Mucosa of descending colon (tissue), 3 donors: ENCODE measurements around the gene ZNF85. TPM values are rescaled to one million over a fixed set of nuclear protein-coding genes. Genes with fewer than 3 reads are reported as not detected.

ENCODE experiments used
- ATAC-seq: fragments of 200-7000 bp; cut with Tn5 transposase; one replicate; pipeline ENCODE4 v1.9.1; 2020; ENCODE audit warnings: mild to moderate bottlenecking, moderate library complexity
- DNase-seq, 3 donors: peaks; one replicate each; pipeline ENCODE4 v3.0.0-alpha.2; 2020
- H3K36me3 ChIP-seq: fragments of 200-600 bp; one replicate; pipeline ENCODE4 v1.8.0; 2021; ENCODE audit warnings: low read depth, mild to moderate bottlenecking
- H3K4me1 ChIP-seq: fragments of 200-600 bp; one replicate; pipeline ENCODE4 v1.8.0; 2021; ENCODE audit warnings: low read depth, mild to moderate bottlenecking
- H3K4me3 ChIP-seq: fragments of 200-600 bp; one replicate; pipeline ENCODE4 v1.8.0; 2021; ENCODE audit warnings: mild to moderate bottlenecking
- H3K9me3 ChIP-seq: fragments of 200-600 bp; one replicate; pipeline ENCODE4 v1.8.0; 2021; ENCODE audit warnings: mild to moderate bottlenecking
- CTCF ChIP-seq: fragments of 200-600 bp; IDR thresholded peaks from one replicate; pipeline ENCODE4 v1.8.0; 2022; ENCODE audit warnings: antibody characterized with exemption, mild to moderate bottlenecking
- intact Hi-C, 2 donors: fragments of 100-400 bp; cut with DNase I in 1 of 2; cut with micrococcal nuclease in 1 of 2; formaldehyde crosslinking; loops; one replicate each; pipeline versions ENCODE4 v1.11.0 to v1.11.1; 2022; cut with DNase I, micrococcal nuclease
- long read RNA-seq, 2 donors: library from polyadenylated mRNA; unstranded; transcript quantifications; one replicate each; pipeline ENCODE4 v2.0.0, GENCODE V29; 2019 to 2021
- total RNA-seq, 3 donors: library from RNA; stranded (reverse); fragmentation: NEBNext Ultra II Directional in 2 of 3; extraction: Animal tissue kit (Norgen Biotek cat#: 25700) in 2 of 3; gene quantifications; one replicate each; pipeline versions ENCODE4 v1.2.1 to v1.2.4, GENCODE V29; 2021 to 2023
- donor health status: DM: no; HTN: no; CAD: no; lungs with moderate emphysema.
- donor health status: DM: no; HTN: no; CAD: no.
- donor health status: DM: no; HTN: yes; CAD: no.

Gene ZNF85
- 1 to 10 TPM; 2.9 to 4.6 (median 4.2) TPM for total RNA-seq
- long read RNA-seq, donor 1, partial matches to known transcripts: 0 of 6 reads
- long read RNA-seq, donor 1, other reads (novel, unspliced or antisense): 0 of 6 reads
- long read RNA-seq, donor 2, partial matches to known transcripts: 0 of 2 reads
- long read RNA-seq, donor 2, other reads (novel, unspliced or antisense): 0 of 2 reads

- peak within 1 kb of the TSS; percentile 31 for H3K4me3 ChIP-seq
- intact Hi-C loops: no loop called here
- H3K36me3 ChIP-seq: no peaks in the 10 kb centered on the region
- TF ChIP-seq CTCF: no peak
- H3K9me3 ChIP-seq: no peaks in the 10 kb centered on the region
- peaks cover 5% of the 10 kb centered on the region for H3K4me1 ChIP-seq
- DNase-seq (peak; percentile 90 to 93 (median 91)), ATAC-seq (peak; percentile 99)
Measured at GRCh38 chr19:20923077-20923871, at the start of gene ZNF85. Gene ZNF85, plus strand, starts transcription at chr19:20923251. Its CDS starts 150 bp downstream, at chr19:20923401.

GRCh38 chr19:20879501-20879900 is 43.5 kb upstream of the ZNF85 start:
- ATAC-seq: no peak
- H3K36me3 ChIP-seq: no peaks in the 10 kb centered on the region
- TF ChIP-seq CTCF: no peak
- H3K9me3 ChIP-seq: peaks cover 93% of the 10 kb centered on the region
- no peak for DNase-seq
- H3K4me1 ChIP-seq: no peaks in the 10 kb centered on the region
- intact Hi-C loops: no loop called here
- H3K4me3 ChIP-seq: no peak overlapping the region

GRCh38 chr19:20912973-20913372 is 10.1 kb upstream of the ZNF85 start:
- Histone ChIP-seq H3K36me3 (no peaks in the 10 kb centered on the region), H3K9me3 (peaks cover 22% of the 10 kb centered on the region), H3K4me3 (no peak overlapping the region), H3K4me1 (no peaks in the 10 kb centered on the region)
- ATAC-seq: no peak
- no peak for TF ChIP-seq CTCF
- DNase-seq: no peak
- intact Hi-C loops: no loop called here

- Histone ChIP-seq H3K36me3 (no peaks in the 10 kb centered on the region), H3K9me3 (no peaks in the 10 kb centered on the region), H3K4me3 (no peak overlapping the region), H3K4me1 (peaks cover 5% of the 10 kb centered on the region)
- TF ChIP-seq CTCF: no peak
- ATAC-seq: no peak
- intact Hi-C loops: no loop called here
- DNase-seq: no peak
Measured at GRCh38 chr19:20925481-20925880, 2.4 kb downstream of the ZNF85 start.

- ATAC-seq: no peak
- intact Hi-C loops: no loop called here
- Histone ChIP-seq H3K36me3 (no peaks in the 10 kb centered on the region), H3K4me3 (no peak overlapping the region), H3K9me3 (no peaks in the 10 kb centered on the region), H3K4me1 (peaks cover 5% of the 10 kb centered on the region)
- no peak for TF ChIP-seq CTCF
- no peak for DNase-seq
Measured at GRCh38 chr19:20926796-20927195, 3.7 kb downstream of the ZNF85 start.
